ENCODE measurements around the gene CLASP2.
"Not testable (repeated sequence)": the region's sequence is repeated elsewhere in the genome, so short reads cannot be mapped to it uniquely, and the experiment has no call there.

The CLASP2 gene

GRCh38 chr3:33678073-33678472 lies 40.0 kb downstream of the CLASP2 start:
- ATAC-seq, result no peak
- no peak for TF ChIP-seq ESRRG (CRISPR knock-in tag; IDR thresholded peaks at IDR 0.05)
- TF ChIP-seq ISL1 (CRISPR knock-in tag; IDR thresholded peaks at IDR 0.05), result no peak
- no peak for TF ChIP-seq CREB5 (CRISPR knock-in tag; IDR thresholded peaks at IDR 0.05; ENCODE audit: low read depth)
- no peak for TF ChIP-seq ZFP30 (CRISPR knock-in tag; IDR thresholded peaks at IDR 0.05)

GRCh38 chr3:33673436-33673835 lies 44.6 kb downstream of the CLASP2 start:
- ATAC-seq, result not testable (repeated sequence)

GRCh38 chr3:33668618-33669017 lies 49.4 kb downstream of the CLASP2 start:
- no peak for ATAC-seq

GRCh38 chr3:33665294-33665693 lies 52.8 kb downstream of the CLASP2 start:
- TF ChIP-seq OSR1 (CRISPR knock-in tag; IDR thresholded peaks at IDR 0.05) (no peak), TSHZ2 (CRISPR knock-in tag; IDR thresholded peaks at IDR 0.05) (no peak), ZC3H10 (CRISPR knock-in tag; IDR thresholded peaks at IDR 0.05) (no peak), BACH2 (CRISPR knock-in tag; IDR thresholded peaks at IDR 0.05; ENCODE audit: borderline replicate concordance) (no peak), RARB (CRISPR knock-in tag; IDR thresholded peaks at IDR 0.05) (no peak), ISL1 (CRISPR knock-in tag; IDR thresholded peaks at IDR 0.05) (no peak), ZNF70 (CRISPR knock-in tag; IDR thresholded peaks at IDR 0.05) (no peak), PPARA (CRISPR knock-in tag; IDR thresholded peaks at IDR 0.05; ENCODE audit: borderline replicate concordance) (no peak), ARNTL (CRISPR knock-in tag; IDR thresholded peaks at IDR 0.05; ENCODE audit: borderline replicate concordance, low read depth) (no peak), CSDC2 (CRISPR knock-in tag; IDR thresholded peaks at IDR 0.05) (no peak)
- ATAC-seq, result no peak

More at GRCh38 chr3:33668618-33669017, 49.4 kb downstream of the CLASP2 start:
- TF ChIP-seq POU6F1 (CRISPR knock-in tag; IDR thresholded peaks at IDR 0.05; ENCODE audit: borderline replicate concordance, low read depth), result no peak
- TF ChIP-seq RARB (CRISPR knock-in tag; IDR thresholded peaks at IDR 0.05), result no peak
- TF ChIP-seq TSHZ2 (CRISPR knock-in tag; IDR thresholded peaks at IDR 0.05), result no peak
- TF ChIP-seq ISL1 (CRISPR knock-in tag; IDR thresholded peaks at IDR 0.05), result no peak
- no peak for TF ChIP-seq PPARA (CRISPR knock-in tag; IDR thresholded peaks at IDR 0.05; ENCODE audit: borderline replicate concordance)
- no peak for TF ChIP-seq CREB5 (CRISPR knock-in tag; IDR thresholded peaks at IDR 0.05; ENCODE audit: low read depth)

GRCh38 chr3:33664195-33664594 lies 53.9 kb downstream of the CLASP2 start:
- peak; percentile 67 for ATAC-seq
- TF ChIP-seq ZC3H10 (CRISPR knock-in tag; IDR thresholded peaks at IDR 0.05), result peak; percentile 24; the same call in 1 of the 2 replicates
- no peak for TF ChIP-seq ZFP30 (CRISPR knock-in tag; IDR thresholded peaks at IDR 0.05)

Measured in SK-N-SH treated with all-trans-retinoic acid at 6 μM for 48 hours (cell line).